ENCODE data around the gene SLC1A7. TPM values are rescaled to one million over a fixed set of nuclear protein-coding genes. Genes with fewer than 3 reads are reported as not detected.

Gene SLC1A7
- total RNA-seq, 6 experiments from 2014 or later: 0.09 TPM; not detected in 5

- H3K27ac Mint-ChIP-seq: no peak overlapping the region
- H3K27me3 Mint-ChIP-seq (ENCODE audit: insufficient read depth): peaks cover 2% of the 10 kb centered on the region
- H3K4me3 Mint-ChIP-seq: no peak overlapping the region
- no peak for DNase-seq
- H3K9me3 Mint-ChIP-seq: no peaks in the 10 kb centered on the region
- no peaks in the 10 kb centered on the region for H3K36me3 Mint-ChIP-seq (ENCODE audit: low read depth)
- peaks cover 5% of the 10 kb centered on the region; the same call in 1 of the 2 replicates for H3K4me1 Mint-ChIP-seq (ENCODE audit: low read depth)
- TF ChIP-seq CTCF (IDR thresholded peaks at IDR 0.05): no peak
These were observed 18.5 kb upstream of the SLC1A7 start for GRCh38 chr1:53160924-53161378.

GRCh38 chr1:53158900-53159299 lies 16.5 kb upstream of the SLC1A7 start:
- DNase-seq: no peak
- H3K36me3 Mint-ChIP-seq (ENCODE audit: low read depth): no peaks in the 10 kb centered on the region
- no peak for TF ChIP-seq CTCF (IDR thresholded peaks at IDR 0.05)
- no peaks in the 10 kb centered on the region for H3K9me3 Mint-ChIP-seq
- peaks cover 5% of the 10 kb centered on the region; the same call in 1 of the 2 replicates for H3K4me1 Mint-ChIP-seq (ENCODE audit: low read depth)
- H3K27ac Mint-ChIP-seq: no peak overlapping the region
- no peak overlapping the region for H3K4me3 Mint-ChIP-seq
- H3K27me3 Mint-ChIP-seq (ENCODE audit: insufficient read depth): no peaks in the 10 kb centered on the region; the same call in none of the 2 replicates

- Mint-ChIP-seq H3K9me3 (no peaks in the 10 kb centered on the region), H3K36me3 (ENCODE audit: low read depth) (no peaks in the 10 kb centered on the region), H3K27me3 (ENCODE audit: insufficient read depth) (no peaks in the 10 kb centered on the region; the same call in none of the 2 replicates), H3K4me1 (ENCODE audit: low read depth) (no peaks in the 10 kb centered on the region), H3K27ac (no peak overlapping the region), H3K4me3 (no peak overlapping the region)
- no peak for DNase-seq
- TF ChIP-seq CTCF (IDR thresholded peaks at IDR 0.05): no peak
These were observed 14.3 kb upstream of the SLC1A7 start for GRCh38 chr1:53156783-53157182.

- no peak for DNase-seq
- no peak for TF ChIP-seq CTCF (IDR thresholded peaks at IDR 0.05)
- Mint-ChIP-seq H3K9me3 (no peaks in the 10 kb centered on the region), H3K36me3 (ENCODE audit: low read depth) (no peaks in the 10 kb centered on the region), H3K4me1 (ENCODE audit: low read depth) (no peaks in the 10 kb centered on the region), H3K27ac (no peak overlapping the region), H3K4me3 (no peak overlapping the region), H3K27me3 (ENCODE audit: insufficient read depth) (no peaks in the 10 kb centered on the region; the same call in none of the 2 replicates)
These were observed 13.5 kb upstream of the SLC1A7 start for GRCh38 chr1:53155945-53156344.

GRCh38 chr1:53155534-53155933 lies 13.1 kb upstream of the SLC1A7 start:
- Mint-ChIP-seq H3K27me3 (ENCODE audit: insufficient read depth) (no peaks in the 10 kb centered on the region; the same call in none of the 2 replicates), H3K4me1 (ENCODE audit: low read depth) (no peaks in the 10 kb centered on the region), H3K4me3 (no peak overlapping the region), H3K36me3 (ENCODE audit: low read depth) (no peaks in the 10 kb centered on the region), H3K9me3 (no peaks in the 10 kb centered on the region), H3K27ac (no peak overlapping the region)
- no peak for TF ChIP-seq CTCF (IDR thresholded peaks at IDR 0.05)
- DNase-seq: no peak
